Neural crest cell (in vitro differentiated cells): ENCODE results near the gene SYNE2. TPM values are rescaled to one million over a fixed set of nuclear protein-coding genes. Genes with fewer than 3 reads are reported as not detected.

Source experiments
- DNase-seq: peaks from one replicate; pipeline ENCODE4 v3.0.0; 2021; ENCODE audit warnings: low read depth, mixed read lengths, low spot score
- H3K27ac Mint-ChIP-seq: one replicate; pipeline ENCODE4 v1.8.0; 2021; ENCODE audit warnings: mild to moderate bottlenecking, mixed read lengths; ENCODE audit not compliant: unreplicated experiment
- H3K27me3 Mint-ChIP-seq: 2 replicates; pipeline ENCODE4 v1.8.0; 2021; ENCODE audit warnings: low read depth, mild to moderate bottlenecking, mixed read lengths
- H3K36me3 Mint-ChIP-seq: 2 replicates; pipeline ENCODE4 v1.8.0; 2021; ENCODE audit warnings: low read depth, mild to moderate bottlenecking, mixed read lengths
- H3K4me1 Mint-ChIP-seq: 2 replicates; pipeline ENCODE4 v1.8.0; 2021; ENCODE audit warnings: mixed read lengths
- H3K4me3 Mint-ChIP-seq: one replicate; pipeline ENCODE4 v1.8.0; 2021; ENCODE audit warnings: mild to moderate bottlenecking, mixed read lengths
- H3K9me3 Mint-ChIP-seq: 2 replicates; pipeline ENCODE4 v1.8.0; 2021; ENCODE audit warnings: mixed read lengths
- CTCF ChIP-seq: fragments of 200-600 bp; sonication (generic); conservative IDR thresholded peaks from 2 replicates; pipeline ENCODE4 v1.5.0; 2021; ENCODE audit warnings: antibody characterized with exemption, mild to moderate bottlenecking
- total RNA-seq: library from RNA; stranded (reverse); gene quantifications from 2 replicates; pipeline ENCODE4 v1.2.1, GENCODE V29; 2021

SYNE2 gene
- total RNA-seq, 1 donor from 2014 or later = 84.8 TPM

- peaks cover 8% of the 10 kb centered on the region for H3K27me3 Mint-ChIP-seq
- no peak overlapping the region for H3K4me3 Mint-ChIP-seq
- TF ChIP-seq CTCF = no peak
- H3K4me1 Mint-ChIP-seq = peaks cover 9% of the 10 kb centered on the region
- peaks cover 13% of the 10 kb centered on the region for H3K36me3 Mint-ChIP-seq
- H3K9me3 Mint-ChIP-seq = no peaks in the 10 kb centered on the region
- DNase-seq = no peak
- H3K27ac Mint-ChIP-seq = no peak overlapping the region
Observed at GRCh38 chr14:64235652-64236640, 383.1 kb downstream of the SYNE2 start.

GRCh38 chr14:64238049-64238448 lies 385.2 kb downstream of the SYNE2 start:
- H3K36me3 Mint-ChIP-seq = peaks cover 6% of the 10 kb centered on the region
- peaks cover 2% of the 10 kb centered on the region for H3K9me3 Mint-ChIP-seq
- peaks cover 8% of the 10 kb centered on the region for H3K27me3 Mint-ChIP-seq
- no peak overlapping the region for H3K27ac Mint-ChIP-seq
- TF ChIP-seq CTCF = no peak
- no peaks in the 10 kb centered on the region for H3K4me1 Mint-ChIP-seq
- DNase-seq = no peak
- H3K4me3 Mint-ChIP-seq = peak overlapping the region; percentile 32

GRCh38 chr14:64238631-64239030 lies 385.8 kb downstream of the SYNE2 start:
- Mint-ChIP-seq H3K27me3 (peaks cover 8% of the 10 kb centered on the region), H3K4me1 (no peaks in the 10 kb centered on the region), H3K27ac (no peak overlapping the region), H3K4me3 (peak overlapping the region; percentile 32), H3K36me3 (peaks cover 3% of the 10 kb centered on the region), H3K9me3 (peaks cover 2% of the 10 kb centered on the region)
- DNase-seq = no peak
- TF ChIP-seq CTCF = no peak

GRCh38 chr14:64244279-64244678 lies 391.5 kb downstream of the SYNE2 start:
- no peak for TF ChIP-seq CTCF
- H3K4me1 Mint-ChIP-seq = no peaks in the 10 kb centered on the region
- no peaks in the 10 kb centered on the region for H3K36me3 Mint-ChIP-seq
- no peak for DNase-seq
- no peak overlapping the region for H3K4me3 Mint-ChIP-seq
- H3K27ac Mint-ChIP-seq = no peak overlapping the region
- peaks cover 2% of the 10 kb centered on the region for H3K9me3 Mint-ChIP-seq
- H3K27me3 Mint-ChIP-seq = peaks cover 3% of the 10 kb centered on the region

GRCh38 chr14:64245491-64245890 lies 392.7 kb downstream of the SYNE2 start:
- Mint-ChIP-seq H3K27ac (no peak overlapping the region), H3K4me3 (no peak overlapping the region), H3K36me3 (no peaks in the 10 kb centered on the region), H3K27me3 (peaks cover under 1% of the 10 kb centered on the region), H3K4me1 (peaks cover 7% of the 10 kb centered on the region), H3K9me3 (peaks cover 2% of the 10 kb centered on the region)
- no peak for TF ChIP-seq CTCF
- no peak for DNase-seq
